ENCODE results near the gene GJA3. TPM values are rescaled to one million over a fixed set of nuclear protein-coding genes. Genes with fewer than 3 reads are reported as not detected.

The GJA3 gene
- total RNA-seq, 2 experiments from 2014 or later, result not detected

DNA sequence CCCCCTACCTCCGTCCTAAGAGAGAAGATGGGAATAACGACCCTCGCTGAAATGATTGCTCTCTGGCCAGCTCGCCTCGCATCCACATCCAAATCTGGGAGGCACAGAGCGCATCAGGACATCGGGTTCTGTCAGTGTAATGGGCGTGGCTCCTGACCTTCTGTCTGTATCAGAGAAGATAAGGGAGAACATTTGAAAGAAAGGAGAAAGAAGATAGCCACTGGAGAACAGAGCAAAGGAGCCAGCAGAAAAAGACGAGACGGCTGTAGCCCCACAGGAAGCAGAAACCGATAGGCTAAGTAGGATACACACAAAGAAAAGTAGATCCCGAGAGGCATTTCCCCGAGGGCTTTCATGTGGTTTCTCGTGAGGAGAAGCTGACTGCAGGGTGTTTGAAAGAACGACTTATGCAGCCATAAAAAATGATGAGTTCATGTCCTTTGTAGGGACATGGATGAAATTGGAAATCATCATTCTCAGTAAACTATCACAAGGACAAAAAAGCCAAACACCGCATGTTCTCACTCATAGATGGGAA is 45.9 kb upstream of the GJA3 start:
- Histone ChIP-seq H3K4me2 (ENCODE audit: low read length) (no peak overlapping the region), H3K9me3 (ENCODE audit: low read length) (no peaks in the 10 kb centered on the region), H3K9me2 (ENCODE audit: insufficient read depth, low read length) (no peaks in the 10 kb centered on the region), H3K79me2 (ENCODE audit: insufficient read depth, low read depth, low read length) (no peaks in the 10 kb centered on the region), H3K36me3 (ENCODE audit: insufficient read depth, low read length) (no peaks in the 10 kb centered on the region), H3K27ac (ENCODE audit: low read depth, low read length, poor library complexity, severe bottlenecking) (no peak overlapping the region), H2AFZ (ENCODE audit: low read length) (no peak overlapping the region), H3K4me1 (ENCODE audit: insufficient read depth, low read length, poor library complexity, severe bottlenecking) (no peaks in the 10 kb centered on the region), H3K4me3 (ENCODE audit: low read depth, low read length, poor library complexity, severe bottlenecking) (no peak overlapping the region), H4K20me1 (ENCODE audit: insufficient read depth, low read length) (no peaks in the 10 kb centered on the region)
- intact Hi-C loops (cut with micrococcal nuclease; ENCODE audit: unreplicated experiment), result no loop called here
- BruUV-seq (replicated peaks), result no TSS peak
- DNase-seq (ENCODE audit: low spot score), result no peak
- CTCF ChIA-PET (ENCODE audit: unreplicated experiment), result no interaction called here
- POLR2A ChIA-PET, result no interaction called here
- TF ChIP-seq EZH2phosphoT487 (IDR thresholded peaks at IDR 0.05; ENCODE audit: borderline replicate concordance, low read depth, low read length), result no peak
- TF ChIP-seq, protein P1, sequence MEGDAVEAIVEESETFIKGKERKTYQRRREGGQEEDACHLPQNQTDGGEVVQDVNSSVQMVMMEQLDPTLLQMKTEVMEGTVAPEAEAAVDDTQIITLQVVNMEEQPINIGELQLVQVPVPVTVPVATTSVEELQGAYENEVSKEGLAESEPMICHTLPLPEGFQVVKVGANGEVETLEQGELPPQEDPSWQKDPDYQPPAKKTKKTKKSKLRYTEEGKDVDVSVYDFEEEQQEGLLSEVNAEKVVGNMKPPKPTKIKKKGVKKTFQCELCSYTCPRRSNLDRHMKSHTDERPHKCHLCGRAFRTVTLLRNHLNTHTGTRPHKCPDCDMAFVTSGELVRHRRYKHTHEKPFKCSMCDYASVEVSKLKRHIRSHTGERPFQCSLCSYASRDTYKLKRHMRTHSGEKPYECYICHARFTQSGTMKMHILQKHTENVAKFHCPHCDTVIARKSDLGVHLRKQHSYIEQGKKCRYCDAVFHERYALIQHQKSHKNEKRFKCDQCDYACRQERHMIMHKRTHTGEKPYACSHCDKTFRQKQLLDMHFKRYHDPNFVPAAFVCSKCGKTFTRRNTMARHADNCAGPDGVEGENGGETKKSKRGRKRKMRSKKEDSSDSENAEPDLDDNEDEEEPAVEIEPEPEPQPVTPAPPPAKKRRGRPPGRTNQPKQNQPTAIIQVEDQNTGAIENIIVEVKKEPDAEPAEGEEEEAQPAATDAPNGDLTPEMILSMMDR (conservative IDR thresholded peaks at IDR 0.05; ENCODE audit: low read length), result no peak

DNA sequence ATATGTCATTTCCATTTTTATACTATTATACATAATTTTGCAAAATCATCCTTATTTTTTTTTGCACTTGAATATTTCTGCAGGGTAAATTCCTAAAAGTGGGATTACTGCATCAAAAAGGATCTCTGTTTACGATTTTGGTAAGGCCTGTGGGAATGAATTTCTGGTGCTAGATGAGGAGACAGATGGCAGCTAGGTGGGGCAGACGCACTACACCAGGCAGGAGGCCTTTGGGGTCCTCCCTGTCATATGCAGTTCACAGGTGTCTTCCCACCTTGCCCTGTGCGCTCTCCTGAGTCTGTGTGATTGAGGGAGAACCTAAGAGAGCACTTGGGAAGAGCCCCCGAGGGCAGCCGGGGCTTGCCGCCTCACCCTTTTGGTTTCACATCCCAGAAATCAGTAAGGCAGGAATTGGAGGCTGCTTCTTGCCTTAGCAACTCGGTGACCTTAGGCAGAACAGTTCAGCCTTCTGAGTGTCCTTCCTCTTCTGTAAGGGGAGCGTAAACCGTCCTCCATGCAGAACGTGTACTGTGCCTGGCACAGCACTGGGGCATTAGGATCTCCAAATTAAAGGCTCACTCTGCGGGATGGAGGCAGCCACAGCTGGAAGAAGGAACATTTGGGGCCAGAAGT is 45.3 kb upstream of the GJA3 start:
- TF ChIP-seq, protein P1 (conservative IDR thresholded peaks at IDR 0.05; ENCODE audit: low read length), result no peak
- no peak for TF ChIP-seq EZH2phosphoT487 (IDR thresholded peaks at IDR 0.05; ENCODE audit: borderline replicate concordance, low read depth, low read length)
- Histone ChIP-seq H3K9me3 (ENCODE audit: low read length) (no peaks in the 10 kb centered on the region), H3K79me2 (ENCODE audit: insufficient read depth, low read depth, low read length) (no peaks in the 10 kb centered on the region), H4K20me1 (ENCODE audit: insufficient read depth, low read length) (no peaks in the 10 kb centered on the region), H3K9me2 (ENCODE audit: insufficient read depth, low read length) (no peaks in the 10 kb centered on the region), H3K27ac (ENCODE audit: low read depth, low read length, poor library complexity, severe bottlenecking) (no peak overlapping the region), H2AFZ (ENCODE audit: low read length) (no peak overlapping the region), H3K36me3 (ENCODE audit: insufficient read depth, low read length) (no peaks in the 10 kb centered on the region), H3K4me2 (ENCODE audit: low read length) (no peak overlapping the region), H3K4me1 (ENCODE audit: insufficient read depth, low read length, poor library complexity, severe bottlenecking) (no peaks in the 10 kb centered on the region), H3K4me3 (ENCODE audit: low read depth, low read length, poor library complexity, severe bottlenecking) (no peak overlapping the region)
- DNase-seq (ENCODE audit: low spot score), result no peak
- CTCF ChIA-PET (ENCODE audit: unreplicated experiment), result no interaction called here
- POLR2A ChIA-PET, result interaction anchor here (1.0 kb wide), 1 partner anchor 10 kb away, joined by 4 read pairs; no protein-coding TSS in a partner anchor
- no TSS peak for BruUV-seq (replicated peaks)
- intact Hi-C loops (cut with micrococcal nuclease; ENCODE audit: unreplicated experiment), result no loop called here

DNA sequence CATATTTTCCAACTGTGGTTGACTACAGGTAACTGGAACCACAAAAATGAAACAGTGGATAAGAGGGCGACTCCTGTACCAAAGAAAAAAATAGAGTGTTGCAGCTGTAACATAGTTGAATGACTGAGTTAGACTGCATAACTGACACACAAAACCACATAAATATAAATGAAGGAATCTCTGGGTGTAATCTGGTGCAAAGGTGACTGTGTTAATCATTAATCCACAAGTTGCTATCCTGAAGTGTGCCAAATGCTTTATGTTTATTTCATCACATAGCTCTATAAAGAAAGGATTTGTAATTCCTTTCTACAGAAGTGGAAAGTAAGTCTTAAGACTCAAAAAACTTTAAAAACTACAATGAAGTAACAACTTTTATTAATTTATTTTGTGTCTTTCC is 37.9 kb upstream of the GJA3 start:
- ChIA-PET CTCF (ENCODE audit: unreplicated experiment) (no interaction called here), POLR2A (interaction anchor here (1.4 kb wide), 1 partner anchor 11 kb away, joined by 3 read pairs; no protein-coding TSS in a partner anchor)
- H2AFZ ChIP-seq (ENCODE audit: low read length), result no peak overlapping the region
- TF ChIP-seq, protein P1 (conservative IDR thresholded peaks at IDR 0.05; ENCODE audit: low read length), result no peak
- TF ChIP-seq EZH2phosphoT487 (IDR thresholded peaks at IDR 0.05; ENCODE audit: borderline replicate concordance, low read depth, low read length), result no peak
- no peaks in the 10 kb centered on the region for H3K4me1 ChIP-seq (ENCODE audit: insufficient read depth, low read length, poor library complexity, severe bottlenecking)
- no peak overlapping the region for H3K4me2 ChIP-seq (ENCODE audit: low read length)
- no TSS peak for BruUV-seq (replicated peaks)
- no peaks in the 10 kb centered on the region for H3K9me2 ChIP-seq (ENCODE audit: insufficient read depth, low read length)
- no peaks in the 10 kb centered on the region for H3K9me3 ChIP-seq (ENCODE audit: low read length)
- intact Hi-C loops (cut with micrococcal nuclease; ENCODE audit: unreplicated experiment), result loop anchor here (10.0 kb wide), 1 partner anchor 726 kb away; no protein-coding TSS in a partner anchor
- no peaks in the 10 kb centered on the region for H3K79me2 ChIP-seq (ENCODE audit: insufficient read depth, low read depth, low read length)
- no peak overlapping the region for H3K27ac ChIP-seq (ENCODE audit: low read depth, low read length, poor library complexity, severe bottlenecking)
- H4K20me1 ChIP-seq (ENCODE audit: insufficient read depth, low read length), result no peaks in the 10 kb centered on the region
- no peaks in the 10 kb centered on the region for H3K36me3 ChIP-seq (ENCODE audit: insufficient read depth, low read length)
- H3K4me3 ChIP-seq (ENCODE audit: low read depth, low read length, poor library complexity, severe bottlenecking), result no peak overlapping the region
- DNase-seq (ENCODE audit: low spot score), result no peak
